Central memory CD4-positive, alpha-beta T cell (primary cell): ENCODE measurements around the gene SPSB2.

Experiments
- DNase-seq: peaks from one replicate; pipeline ENCODE4 v3.0.0; 2022

The SPSB2 gene

GRCh38 chr12:6849976-6850560 is 23.0 kb downstream of the SPSB2 start:
- no peak for DNase-seq

DNA sequence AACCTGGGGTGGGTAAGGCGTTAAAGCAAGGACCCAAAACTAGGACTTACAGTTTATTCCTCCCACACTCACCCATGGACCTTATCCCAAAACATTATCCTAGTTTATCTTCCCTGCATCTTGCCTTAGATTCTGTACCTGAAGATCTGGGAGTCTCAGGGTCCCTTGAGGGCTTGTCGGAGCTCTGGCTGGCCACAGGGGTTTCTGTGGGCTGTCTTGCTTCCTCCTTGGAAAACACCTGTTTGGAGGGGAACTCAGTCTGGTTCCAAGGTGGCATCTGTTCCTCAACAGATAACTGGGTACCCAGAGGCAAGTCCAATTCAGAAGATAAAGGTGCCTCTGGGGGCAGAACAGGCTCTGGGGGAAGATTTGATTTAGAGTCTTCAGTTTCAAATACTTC is 23.7 kb downstream of the SPSB2 start:
- DNase-seq: no peak

DNA sequence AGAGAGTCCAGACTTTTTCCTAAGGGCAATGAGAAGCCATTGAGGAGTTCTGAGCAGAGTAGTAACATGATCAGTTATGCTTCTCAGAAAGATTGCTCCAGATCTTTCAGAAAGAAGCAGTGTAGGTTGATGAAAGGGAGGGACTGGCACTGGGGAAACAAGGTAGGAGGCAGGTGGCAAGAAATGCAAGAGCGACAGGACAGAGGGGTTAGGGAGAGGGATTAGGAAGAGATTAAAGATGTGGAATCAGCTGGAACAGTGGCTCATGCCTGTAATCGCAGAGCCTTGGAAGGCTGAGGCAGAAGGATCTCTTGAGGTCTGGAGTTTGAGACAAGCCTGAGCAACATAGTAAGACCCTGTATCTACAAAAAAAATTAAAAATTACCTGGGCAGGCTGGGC is 25.4 kb downstream of the SPSB2 start:
- DNase-seq: no peak

DNA sequence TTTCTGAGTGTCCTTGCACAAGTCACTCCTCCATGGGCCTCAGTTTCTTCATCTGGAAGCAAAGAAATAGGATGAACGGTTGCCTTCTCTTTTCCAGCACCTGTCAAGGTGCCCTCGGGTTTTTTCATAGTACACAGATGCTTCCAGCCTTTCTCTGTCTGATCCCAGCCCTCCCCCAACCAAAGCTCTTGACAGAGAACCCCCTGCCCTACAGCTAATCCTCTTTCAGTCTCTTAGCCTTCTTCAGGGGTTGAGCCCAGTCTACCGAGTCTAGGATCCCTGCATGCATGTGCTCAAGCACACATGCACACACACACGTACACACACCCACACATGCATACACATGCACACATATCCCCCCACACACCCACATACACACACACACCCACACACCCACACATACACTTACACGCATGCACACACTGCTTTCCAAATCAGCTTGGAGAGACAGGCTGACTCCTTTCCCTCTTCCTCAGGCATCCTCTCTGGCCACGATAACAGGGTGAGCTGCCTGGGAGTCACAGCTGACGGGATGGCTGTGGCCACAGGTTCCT is 26.7 kb downstream of the SPSB2 start:
- DNase-seq: no peak

DNA sequence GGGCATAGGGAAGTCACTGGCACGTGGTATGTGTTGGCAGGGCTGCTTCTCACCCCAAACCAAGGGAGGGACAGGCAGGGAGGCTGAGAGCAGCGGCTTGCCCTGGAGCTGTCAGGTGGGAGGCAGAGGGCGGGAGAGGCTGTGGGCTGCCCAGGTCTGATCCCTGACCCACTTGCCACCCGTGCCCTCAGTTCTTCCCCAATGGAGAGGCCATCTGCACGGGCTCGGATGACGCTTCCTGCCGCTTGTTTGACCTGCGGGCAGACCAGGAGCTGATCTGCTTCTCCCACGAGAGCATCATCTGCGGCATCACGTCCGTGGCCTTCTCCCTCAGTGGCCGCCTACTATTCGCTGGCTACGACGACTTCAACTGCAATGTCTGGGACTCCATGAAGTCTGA is 27.7 kb downstream of the SPSB2 start:
- DNase-seq: no peak

DNA sequence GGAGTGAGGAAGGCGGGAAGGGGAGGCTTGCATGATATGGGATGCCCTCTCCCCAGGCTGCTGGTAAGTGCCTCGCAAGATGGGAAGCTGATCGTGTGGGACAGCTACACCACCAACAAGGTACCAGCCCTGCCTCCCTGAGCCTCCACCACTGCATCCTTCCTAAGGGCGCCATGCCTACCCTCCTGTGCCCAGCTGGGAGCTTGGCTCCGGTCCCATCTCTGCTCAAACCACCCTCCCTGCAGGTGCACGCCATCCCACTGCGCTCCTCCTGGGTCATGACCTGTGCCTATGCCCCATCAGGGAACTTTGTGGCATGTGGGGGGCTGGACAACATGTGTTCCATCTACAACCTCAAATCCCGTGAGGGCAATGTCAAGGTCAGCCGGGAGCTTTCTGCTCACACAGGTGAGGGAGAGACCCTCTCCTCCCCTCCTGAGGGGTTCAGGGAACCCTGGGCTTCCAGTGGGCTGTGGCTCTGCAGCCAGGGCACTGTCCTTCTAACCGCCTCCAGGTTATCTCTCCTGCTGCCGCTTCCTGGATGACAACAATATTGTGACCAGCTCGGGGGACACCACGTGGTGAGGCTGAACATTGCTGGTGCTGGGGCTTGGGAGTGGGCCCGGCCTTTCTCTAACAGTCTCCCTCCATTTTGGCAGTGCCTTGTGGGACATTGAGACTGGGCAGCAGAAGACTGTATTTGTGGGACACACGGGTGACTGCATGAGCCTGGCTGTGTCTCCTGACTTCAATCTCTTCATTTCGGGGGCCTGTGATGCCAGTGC is 29.8 kb downstream of the SPSB2 start:
- no peak for DNase-seq

- DNase-seq: no peak
Observed at GRCh38 chr12:6842075-6842474, 31.0 kb downstream of the SPSB2 start.

- DNase-seq: no peak
Observed at GRCh38 chr12:6840761-6841515, 32.2 kb downstream of the SPSB2 start, which contains the start of gene GNB3. Gene GNB3, plus strand, starts transcription at chr12:6840925. Its CDS starts 363 bp downstream, at chr12:6841288.

DNA sequence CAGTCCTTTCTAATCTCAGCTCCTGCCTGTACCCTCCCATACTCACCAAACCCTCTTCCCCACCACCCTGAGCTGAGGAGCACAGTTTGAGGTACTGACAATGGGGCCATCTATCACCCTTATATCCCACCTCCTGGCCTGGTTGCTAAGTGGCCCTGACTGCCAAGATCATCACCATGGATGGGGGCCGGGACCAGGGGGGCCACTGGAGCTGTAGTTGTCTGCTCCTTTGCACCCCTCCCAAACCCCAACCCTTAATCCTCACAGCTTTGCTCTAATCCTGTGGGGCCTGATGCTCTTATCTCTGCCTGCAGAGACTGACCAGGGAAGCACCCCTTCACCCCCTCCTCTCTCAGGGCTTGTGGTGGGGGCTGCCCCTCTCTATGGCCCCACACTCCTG is 32.8 kb downstream of the SPSB2 start:
- no peak for DNase-seq

- no peak for DNase-seq
Observed at GRCh38 chr12:6839482-6840201, 33.5 kb downstream of the SPSB2 start.

DNA sequence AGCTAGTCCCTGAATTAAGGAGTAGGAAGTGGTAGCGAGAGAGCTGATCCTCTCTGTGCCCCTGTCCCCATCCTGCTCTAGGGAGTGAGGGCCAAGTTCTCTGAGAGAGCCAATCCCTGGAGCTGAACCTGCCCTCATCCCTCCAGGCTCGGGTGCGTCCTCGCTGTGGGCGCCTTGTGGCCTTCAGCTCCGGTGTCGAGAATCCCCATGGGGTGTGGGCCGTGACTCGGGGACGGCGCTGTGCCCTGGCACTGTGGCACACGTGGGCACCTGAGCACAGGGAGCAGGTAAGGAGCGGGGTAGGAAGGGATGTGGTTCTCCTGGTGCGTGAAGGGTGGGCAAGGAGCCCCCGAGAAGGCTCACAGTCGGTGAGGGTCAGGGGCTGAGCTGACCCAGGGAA is 34.2 kb downstream of the SPSB2 start:
- no peak for DNase-seq

- DNase-seq: no peak
Observed at GRCh38 chr12:6837370-6838060, 35.6 kb downstream of the SPSB2 start.

DNA sequence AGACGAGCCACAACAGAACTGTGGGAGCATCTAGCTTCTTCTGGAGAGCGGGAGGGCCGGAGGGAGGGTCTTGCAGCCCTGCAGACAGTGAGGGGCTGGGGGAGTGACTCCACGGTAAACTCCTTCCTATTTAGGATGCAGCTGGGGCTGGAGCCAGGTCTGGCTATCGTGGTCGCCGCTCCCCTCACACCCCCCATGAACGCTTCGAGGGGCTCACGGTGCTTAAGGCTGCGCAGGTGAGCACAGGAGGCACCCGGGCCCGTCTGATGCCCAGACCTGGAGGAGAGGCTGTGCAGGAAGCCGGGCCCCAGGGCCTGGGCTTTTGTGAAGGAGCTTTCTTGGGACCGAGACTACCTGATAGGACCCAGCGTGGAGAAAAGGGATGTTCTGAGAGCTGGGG is 36.3 kb downstream of the SPSB2 start:
- DNase-seq: no peak

- DNase-seq: no peak
Observed at GRCh38 chr12:6834873-6835272, 38.2 kb downstream of the SPSB2 start.

DNA sequence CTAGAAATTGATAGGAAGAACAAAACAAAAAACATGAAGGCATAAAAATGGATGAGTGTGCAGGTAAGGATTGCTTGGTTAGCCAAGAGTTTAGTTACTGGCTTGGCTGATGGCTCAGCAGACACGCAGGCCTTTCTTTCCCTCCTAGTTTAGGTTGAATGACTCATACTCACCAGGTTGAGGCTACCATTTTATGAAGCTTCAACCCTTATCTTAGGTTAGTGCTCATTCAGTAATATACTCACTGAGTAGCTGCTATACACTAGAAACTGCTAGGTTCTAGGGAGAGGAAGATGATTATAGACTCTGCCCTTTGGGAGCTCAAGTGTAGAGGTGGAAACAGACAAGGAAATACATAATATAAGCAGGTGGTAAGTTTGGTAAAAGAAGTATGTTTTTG is 38.8 kb downstream of the SPSB2 start:
- DNase-seq: no peak

DNA sequence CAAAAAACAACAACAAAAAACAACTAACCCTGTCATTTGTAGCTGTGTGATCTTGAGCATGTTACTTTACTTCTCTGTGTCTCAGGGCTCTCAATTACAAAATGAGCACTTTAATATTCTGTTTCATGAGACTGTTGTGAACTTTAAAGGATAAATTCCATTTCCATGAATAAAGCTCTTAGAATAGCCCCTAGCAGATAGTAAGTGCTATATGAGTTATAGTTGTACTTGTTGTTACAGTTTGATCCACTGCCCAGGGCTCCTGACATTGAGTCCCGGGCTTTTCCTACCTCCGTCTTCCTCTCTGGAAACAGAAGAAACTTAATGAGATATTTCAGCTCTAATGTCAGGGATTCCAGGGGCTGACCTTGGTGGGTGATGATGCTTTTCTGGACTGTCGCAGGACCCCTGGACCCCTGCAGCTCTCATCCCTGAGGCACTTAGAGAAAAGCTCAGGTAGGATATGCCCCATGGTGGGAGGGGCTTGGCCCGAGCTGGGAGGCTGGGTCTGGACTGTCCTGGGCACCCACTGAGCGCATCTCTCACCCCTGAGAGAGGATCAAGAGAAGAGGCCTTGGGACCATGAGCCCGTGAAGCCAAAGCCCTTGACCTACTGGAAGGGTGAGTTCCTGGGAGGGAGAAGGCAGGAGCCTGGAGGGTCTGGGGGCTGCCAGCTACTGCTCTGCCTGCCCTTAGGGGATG is 39.8 kb downstream of the SPSB2 start:
- no peak for DNase-seq

- no peak for DNase-seq
Observed at GRCh38 chr12:6832125-6832524, 41.0 kb downstream of the SPSB2 start.

DNA sequence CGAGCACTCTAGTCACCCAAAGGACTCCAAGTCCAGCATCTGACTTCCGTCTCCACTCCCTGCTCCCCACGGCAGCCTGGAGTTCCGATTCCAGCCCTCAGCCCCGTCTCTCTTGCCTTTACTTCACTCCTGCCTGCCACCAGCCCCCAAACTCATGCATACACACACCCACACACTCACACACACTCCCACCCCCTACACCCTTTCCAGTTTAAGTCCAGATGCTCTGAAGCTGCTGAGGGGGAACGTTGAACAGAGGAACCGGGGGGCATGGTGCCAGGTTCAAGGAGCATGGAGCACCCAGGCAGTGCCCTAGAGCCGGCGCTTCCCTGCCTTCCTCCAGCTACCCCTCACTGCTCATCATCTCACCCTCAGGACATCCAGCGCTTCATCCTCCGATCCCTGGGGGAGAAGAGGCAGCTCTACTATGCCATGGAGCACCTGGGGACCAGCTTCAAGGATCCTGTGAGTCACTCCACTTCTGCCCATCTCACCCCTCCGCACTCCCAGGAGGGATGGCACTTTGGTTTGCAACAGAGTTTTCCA is 41.6 kb downstream of the SPSB2 start:
- no peak for DNase-seq

DNA sequence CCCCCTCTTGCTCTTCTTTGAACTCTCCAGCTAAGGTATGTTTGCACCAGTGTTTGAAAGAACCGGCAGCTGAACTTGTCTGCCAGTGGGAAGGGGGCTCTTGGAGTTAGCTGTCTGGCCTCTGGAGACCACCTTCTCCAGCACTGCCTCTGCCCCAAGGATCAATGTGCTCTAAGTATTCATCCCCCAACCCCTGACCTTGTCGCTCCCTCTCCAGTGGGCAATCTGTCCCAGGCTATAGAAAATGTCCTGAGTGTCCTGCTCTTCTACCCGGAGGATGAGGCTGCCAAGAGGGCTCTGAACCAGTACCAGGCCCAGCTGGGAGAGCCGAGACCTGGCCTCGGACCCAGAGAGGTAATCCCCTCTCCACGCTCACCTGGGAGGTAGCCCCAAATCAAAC is 42.1 kb downstream of the SPSB2 start:
- DNase-seq: no peak

- no peak for DNase-seq
Observed at GRCh38 chr12:6830286-6830890, 42.7 kb downstream of the SPSB2 start.
